HPDE6-E6E7 (cell line): ENCODE data around the gene SSTR3.

Experiments
- DNase-seq: peaks from one replicate; pipeline ENCODE4 v3.0.0; 2011; ENCODE audit warnings: missing footprints; ENCODE audit errors: extremely low spot score

SSTR3 gene

DNA sequence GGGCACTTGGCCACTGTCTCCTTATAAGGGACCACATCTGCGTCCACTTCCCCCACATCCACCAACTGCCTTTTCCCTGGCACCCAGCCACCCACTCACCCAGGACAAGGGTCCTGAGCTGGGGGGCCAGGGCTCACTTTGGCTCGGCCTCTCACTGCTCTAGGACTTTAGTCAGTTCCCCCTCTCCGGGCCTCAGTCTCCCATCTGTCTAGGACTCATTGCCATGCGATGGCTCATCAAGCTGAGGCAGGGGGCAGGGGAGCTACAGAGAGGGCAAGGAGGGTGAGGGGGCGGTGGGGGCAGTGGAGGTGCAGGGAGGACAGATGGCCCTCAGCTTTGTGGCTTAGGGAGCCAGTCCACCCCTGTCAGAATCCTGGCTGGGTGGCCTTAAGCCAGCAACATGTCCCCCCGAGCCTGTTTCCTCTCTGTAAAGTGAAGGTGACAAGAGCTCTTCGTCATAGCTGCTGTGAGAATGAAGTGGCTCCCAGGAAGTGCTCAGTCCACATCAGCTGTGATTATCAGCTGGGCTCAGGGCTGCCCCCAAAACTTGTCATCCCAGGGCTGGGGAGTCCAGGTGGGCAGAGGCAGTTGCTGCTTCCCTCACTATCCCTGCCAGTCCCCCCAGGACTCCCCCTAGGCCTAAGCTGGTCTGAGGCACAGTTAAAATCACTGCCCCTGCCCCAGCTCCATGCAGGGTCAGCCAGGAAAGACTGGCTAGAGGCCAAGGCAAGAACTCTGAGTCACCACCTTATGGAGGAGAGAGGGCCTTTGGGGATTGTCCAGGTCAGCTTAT, 16.9 kb upstream of the SSTR3 start:
- peak; percentile 36 for DNase-seq

DNA sequence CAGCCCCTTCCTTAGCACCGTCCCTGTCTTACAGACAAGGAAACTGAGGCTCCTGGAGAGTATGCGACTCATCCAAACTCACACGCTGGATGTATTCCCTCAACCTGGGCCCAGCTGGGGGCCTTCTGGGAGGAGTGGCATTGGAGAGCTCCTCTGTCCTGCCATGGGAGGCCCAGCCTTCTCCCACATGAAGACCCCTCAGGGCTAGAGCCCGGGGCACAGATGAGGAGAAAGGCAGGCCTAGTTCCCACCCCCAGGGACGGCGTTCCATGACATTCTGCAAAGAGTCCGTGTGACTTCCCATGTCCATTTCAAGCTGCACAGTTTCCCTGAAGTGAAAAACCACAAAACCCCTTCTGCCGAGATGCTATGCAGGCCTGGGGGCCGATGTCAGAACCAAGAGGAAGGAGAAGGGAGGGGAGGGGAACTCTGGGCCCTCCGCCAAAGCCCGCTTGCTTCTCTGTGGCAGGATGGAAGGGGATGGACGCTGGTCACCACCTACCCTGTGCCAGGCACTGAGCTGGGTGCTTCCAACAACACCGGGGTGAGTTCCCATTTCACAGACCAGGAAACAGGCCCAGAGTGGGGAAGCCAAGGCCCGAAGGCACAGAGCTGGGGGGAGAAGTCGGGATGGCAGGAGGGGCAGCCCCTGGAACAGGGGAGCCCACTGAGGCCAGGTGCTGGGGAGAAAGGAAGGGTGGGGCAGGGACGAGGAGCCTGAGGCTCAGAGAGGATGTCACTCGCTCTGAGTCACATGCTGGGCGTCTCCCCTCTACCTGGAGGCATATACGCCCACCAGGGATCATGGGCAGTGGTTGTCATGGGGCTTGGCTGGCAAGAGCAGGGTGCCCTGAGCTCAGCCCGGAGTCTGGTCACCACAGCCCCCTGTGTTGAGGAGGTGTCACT, 16.1 kb upstream of the SSTR3 start:
- no peak for DNase-seq

DNA sequence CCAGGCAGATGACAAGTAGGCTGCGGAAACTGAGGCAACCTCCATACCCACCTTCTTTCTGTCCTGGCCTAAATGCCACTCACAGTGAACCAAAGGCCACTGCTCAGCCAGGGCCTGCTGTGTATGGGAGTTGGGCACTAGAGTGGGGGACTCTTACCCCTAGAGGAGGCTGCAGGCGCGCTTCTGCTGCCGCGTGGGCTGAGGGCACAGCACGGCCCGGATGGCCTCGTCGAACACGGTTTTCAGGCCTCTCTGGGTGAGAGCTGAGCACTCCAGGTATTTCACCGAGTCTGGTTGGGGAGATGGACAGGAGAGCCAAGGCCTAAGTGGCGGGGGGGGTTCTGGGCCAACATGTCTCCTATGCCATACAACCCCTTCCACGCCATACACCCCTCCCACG, 14.2 kb upstream of the SSTR3 start:
- DNase-seq: no peak

DNA sequence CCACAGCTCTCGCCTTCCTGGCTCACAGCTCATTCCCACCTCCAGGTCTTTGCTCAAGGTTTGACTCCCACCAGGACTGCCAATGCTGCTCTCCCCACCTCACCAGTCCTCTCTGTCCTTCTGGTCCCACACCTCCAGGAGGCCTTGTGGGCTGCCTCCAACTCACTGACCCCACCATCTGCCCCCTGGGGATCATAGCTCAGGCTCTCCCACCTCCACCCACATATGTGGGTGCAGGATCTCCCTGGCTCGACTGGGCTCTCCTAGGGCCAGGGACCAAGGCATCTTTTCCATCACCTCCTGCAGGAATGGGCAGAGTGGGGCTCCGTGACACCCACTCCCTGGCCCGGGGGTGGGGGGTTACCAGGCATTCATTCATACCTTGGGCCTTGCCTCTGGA, 13.8 kb upstream of the SSTR3 start:
- no peak for DNase-seq

DNA sequence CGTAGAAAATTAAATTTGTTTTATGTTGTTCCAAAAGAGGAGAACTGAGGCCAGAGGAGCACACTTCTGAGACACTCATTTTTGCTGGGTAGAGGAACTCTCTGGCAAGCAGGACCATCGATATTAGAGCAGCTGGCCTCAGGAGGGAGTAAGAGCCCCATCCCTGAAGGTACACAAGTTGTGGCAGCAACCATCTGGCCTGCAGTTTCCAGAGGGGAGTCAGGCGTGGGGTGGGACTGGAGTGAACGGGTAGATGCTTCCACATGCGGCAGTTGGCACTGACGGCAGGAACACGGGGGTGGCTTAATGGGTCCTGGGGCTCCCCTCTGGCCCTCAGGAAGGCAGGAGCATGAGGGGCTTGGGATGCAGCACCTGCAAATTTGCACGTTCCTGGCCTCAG, 13.2 kb upstream of the SSTR3 start:
- DNase-seq: no peak

DNA sequence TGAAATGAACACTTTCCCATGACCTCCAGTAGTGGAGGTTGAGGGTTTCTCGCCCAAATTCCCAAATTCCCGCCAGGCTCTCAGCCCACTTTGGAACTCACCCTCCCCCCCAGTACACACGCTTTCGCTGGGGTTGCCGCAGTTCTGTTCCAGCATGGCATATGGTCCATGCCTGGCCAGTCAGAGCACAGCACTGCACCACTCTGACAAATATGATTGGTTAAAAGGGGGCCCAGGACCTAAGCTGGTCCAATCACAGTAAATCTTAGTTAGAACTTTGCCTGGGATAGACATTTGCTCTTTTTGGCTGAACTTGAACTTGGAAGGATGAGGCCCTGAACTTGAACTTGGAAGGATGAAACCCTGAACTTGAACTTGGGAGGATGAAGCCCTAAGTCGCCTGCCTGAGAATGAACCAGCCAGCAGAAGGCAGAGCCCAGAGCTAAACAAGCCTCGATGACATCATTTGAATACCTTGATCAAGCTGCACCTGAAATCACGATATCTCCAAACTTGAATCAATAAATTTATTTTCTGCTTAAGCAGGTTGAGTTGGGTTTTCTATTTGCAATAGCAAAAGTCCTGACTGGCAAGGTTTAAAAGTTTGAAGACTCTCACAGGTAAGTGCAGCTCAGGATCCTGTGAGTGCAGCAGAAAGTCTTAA, 12.6 kb upstream of the SSTR3 start:
- no peak for DNase-seq

DNA sequence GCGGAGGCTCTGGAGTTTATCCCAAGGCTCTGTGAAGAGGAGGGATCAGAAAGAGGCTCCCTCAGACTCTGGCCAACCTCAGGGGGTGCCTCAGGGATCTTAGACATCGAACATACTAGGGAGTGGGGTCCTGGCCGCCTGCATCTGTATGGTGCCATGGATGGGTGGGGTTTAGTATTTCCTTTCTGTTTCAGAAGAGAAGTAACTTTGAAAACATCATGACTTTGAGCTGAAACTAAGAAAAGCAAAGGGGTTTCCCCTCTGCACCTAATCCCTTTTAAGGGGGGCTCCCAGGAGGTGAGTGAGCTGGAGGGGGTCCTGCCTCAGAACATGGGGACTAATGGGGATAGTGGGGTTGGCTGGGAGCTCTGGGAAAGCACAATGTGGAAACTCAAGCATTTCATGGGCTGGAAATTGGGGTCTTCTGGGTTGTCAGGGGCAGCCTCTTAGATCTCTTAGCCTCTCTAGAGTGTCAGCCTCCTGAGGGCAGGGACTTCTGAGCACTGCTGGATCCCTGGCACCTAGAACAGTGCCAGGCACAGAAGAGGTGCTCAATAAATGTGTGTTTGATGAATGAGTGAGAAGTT, 11.8 kb upstream of the SSTR3 start:
- no peak for DNase-seq

DNA sequence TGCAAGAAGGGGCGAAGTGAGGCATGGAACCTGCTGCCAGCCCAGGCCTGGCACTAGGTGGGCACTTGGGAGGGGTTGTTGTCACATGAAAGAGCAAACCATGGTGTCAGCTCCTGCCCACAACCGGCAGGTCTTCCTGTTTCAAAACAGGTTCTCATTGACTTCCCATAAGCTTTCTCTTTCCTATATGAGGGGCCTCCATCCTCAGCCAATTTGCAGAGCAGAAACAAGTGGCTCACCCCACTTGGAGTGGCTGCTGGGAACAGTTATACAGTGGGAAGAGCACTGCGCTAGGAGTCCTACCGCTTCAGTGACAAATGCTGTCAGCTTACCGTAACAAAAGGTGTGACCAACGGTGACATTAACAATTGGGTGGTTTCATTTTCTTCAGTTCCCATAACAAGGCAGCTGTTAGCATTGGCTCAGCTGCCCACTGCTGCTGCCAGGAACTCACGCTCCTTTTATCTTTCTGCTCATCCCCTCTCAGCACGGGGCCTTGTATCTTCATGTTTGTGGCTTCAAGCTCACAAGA, 10.2 kb upstream of the SSTR3 start:
- DNase-seq: no peak

DNA sequence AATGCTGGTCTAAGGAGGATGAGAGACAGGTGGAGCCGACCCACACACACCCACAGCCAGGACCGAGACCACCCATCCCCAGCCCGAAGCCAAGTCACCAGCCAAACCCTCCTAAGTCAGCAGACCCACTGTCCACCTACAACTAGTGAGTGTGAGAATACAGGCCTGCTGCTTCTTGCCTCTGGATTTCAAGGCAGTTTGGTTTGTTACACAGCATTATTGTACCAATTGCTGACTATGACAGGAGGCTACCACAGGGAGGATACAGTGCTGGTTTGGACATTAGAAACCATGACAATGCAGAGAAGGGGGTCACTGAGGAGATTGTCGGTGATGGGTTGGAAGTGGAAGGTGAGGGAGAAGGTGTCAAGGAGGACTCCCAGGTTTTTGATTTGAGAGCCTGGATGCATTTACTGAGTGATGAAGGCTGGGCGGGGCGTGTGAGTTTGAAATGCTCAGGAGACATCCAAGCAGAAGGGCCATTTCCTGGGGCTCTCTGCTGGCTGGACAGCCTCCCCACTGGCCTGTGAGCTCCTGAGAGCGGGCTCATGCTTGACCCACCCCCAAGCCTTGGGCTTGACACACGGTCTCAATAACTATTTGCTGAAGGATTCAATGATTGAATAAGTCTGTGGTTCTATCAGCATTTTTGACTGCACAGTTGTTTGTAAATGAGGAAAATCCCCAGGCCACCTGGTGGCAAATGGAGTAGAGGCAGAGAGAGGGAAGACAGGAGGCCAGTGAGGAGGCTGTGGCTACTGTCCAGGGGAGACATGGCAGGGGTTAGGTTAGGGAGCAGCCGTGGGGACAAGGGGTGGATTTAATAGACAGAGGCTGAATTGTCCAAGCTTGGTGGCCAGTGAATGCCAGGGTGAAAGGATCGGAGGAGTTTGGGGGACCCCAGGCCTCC, 9.4 kb upstream of the SSTR3 start:
- no peak for DNase-seq

DNA sequence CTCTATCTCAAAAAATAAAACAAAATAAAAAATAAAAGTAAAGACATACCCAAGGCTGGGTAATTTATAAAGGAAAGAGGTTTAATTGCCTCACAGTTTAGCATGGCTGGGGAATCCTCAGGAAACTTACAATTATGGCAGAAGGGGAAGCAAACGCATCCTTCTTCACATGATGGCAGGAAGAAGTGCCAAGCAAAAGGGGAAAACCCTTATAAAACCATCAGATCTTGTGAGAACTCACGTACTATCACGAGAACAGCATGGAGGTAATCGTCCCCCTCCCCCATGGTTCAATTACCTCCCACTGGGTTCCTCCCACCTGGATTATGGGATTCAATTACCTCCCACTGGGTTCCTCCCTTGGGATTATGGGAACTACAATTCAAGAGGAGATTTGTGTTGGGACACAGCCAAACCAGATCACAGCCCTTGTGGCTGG, 8.3 kb upstream of the SSTR3 start:
- no peak for DNase-seq

DNA sequence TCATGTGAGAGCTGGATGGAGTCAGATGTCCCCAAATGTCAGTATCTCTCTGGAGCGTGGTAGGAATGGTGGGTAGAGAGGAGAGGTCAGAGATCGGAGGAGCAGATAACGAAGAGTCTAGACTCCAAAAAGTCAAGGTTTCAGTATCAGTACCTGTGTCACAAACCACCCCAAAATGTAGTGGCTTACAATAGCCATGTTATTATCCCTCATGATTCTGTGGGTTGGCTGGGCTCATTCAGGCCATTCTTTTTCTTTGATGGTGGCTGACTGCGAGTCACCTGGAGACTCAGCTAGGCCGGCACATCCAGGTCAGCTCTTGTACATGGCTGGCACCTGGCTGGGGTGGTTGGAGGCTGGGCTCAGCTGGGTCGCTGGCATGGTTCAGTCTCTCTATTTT, 7.3 kb upstream of the SSTR3 start:
- DNase-seq: no peak

DNA sequence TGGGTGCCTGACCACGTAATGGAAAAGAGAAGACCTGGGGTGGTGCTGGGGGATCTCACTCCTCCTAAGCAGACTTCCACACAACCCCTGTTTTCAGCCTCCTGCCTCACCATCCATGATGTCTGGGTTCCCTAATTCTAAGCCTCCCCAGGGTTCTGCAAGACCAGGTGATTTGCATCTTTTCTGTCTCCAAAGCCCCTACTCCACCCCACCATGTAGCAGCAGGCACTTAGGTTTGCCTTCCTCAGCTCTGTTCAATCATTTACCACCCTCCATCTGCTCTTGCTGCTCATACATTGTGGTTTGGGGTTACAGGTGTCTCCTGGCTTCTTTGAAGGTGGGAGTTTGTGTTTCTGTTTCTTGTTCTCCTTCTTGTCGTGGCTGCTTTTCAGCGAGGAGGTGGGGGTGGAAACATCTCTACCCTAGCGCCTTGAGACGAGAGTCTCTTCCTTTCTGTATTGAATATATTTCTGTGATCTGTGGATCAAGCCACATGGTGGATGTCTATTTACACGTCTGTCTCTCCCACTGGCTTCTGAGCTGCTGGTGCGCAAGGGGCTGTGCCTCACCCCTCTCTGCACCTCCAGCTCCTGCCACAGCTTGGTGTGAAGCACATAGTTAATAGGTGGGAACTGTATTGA, 6.6 kb upstream of the SSTR3 start:
- DNase-seq: no peak

DNA sequence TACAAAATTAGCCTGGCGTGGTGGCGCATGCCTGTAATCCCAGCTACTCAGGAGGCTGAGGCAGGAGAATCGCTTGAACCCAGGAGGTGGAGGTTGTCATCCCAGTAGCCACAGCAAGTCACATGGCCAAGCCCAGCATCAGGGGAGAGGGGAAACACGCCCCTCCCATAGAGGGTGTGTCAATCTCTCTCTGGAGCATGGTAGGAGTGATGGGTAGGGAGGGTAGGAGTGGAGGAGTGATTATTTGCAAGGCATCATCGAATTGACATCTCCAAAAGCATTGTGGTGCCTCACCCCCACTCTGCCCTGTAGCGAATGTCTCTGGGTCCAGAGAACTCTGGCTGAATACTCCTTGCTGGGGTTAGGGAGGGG, 6.1 kb upstream of the SSTR3 start:
- no peak for DNase-seq

DNA sequence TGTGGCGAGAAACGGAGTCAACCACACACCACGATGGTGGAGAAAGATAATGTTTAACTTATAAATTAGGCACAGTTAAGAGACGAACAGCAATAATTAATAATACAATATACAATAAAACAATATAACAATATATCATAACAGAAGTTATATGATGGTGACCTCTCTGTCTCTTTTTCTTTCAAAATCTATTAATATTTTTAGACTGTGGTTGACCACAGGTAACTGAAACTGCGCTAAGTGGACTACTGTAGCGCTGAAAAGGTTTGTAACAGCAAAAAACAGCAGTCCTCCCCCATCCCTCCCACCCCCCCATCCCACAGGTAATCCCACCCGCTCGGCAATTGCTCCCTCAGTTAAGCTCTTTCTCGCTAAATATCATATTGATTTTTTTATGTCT, 3.6 kb upstream of the SSTR3 start:
- DNase-seq: no peak

DNA sequence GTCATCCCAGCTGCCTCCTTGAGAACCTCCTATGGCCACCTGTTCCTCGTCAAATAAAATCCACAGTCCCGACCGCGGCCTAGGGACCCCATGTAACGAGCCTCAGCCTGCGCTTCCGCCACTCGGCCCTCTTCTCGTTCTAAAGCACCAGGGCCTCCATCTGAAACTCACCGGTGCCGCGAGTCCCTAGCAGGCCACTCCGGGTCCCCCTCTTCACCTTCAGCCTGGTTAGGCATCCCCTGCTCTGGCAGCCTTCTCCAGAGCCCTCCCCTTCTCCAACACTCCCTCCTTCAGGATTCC, 2.4 kb upstream of the SSTR3 start:
- no peak for DNase-seq

DNA sequence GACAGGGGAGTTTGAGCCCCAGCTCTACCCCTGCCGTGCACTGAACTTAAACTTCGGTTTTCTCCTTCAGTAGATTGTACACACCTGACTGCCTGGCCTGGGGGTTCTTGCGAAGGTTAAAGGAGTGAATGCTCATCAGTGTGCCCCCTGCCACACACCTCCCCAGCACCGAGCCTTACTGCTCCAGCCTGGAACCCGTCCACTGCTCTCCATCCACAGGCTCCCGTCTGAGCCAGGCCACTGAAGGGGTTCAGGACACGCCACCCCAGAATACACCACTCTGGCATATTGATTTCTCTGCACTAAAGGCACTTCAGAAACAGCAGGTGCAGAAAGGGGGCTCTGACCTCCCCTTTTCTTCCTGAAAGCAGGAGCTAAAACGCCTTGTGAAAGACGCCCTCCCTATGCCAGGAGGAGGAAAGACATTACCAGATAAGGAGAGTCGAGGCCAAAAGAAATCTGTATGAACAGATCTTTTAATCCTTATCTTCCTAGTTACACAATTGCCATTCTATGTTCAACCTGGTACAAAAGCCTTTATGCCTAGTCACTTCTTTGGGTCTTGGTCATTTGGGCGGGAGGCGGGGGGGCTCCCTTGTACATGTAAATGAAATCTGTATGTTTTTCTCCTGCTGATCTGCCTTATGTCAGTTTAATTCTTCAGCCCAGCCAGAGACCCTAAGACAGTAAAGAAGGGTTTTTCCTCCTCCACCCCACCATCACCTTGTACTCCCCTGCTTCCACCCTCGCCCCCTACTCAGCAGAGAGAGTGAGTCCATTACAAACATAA, 1.9 kb upstream of the SSTR3 start:
- DNase-seq: no peak

DNA sequence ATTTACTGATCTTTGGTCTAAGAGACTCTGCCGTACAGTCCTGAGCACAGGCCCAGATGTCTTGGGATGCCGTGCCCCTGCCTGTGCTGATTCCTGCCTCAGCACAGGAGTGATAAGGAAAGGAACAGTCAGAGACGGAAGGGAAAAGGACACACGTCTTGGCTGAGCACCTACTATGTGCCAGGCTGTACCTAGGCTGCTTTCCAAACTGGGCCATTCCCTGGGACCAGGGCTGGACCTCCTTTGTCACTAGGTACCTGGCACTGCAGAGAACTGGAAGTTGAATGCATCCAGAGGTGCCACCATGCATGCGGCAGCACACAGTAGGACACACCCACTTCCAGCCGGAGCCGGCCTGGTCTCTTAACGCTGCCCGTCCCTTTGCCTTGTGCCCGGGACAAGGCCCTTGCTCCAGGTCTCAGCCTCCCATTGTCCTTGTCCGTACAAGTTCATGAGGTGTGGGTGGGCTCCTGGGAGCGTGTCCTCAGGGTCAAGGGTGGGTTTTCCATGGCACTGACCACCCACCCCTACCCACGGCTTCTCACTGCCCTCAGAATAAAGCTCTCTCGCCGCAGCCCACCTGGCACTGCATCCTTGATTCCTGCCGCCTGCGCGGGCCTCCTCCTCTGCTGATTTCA, 1.1 kb upstream of the SSTR3 start:
- no peak for DNase-seq

DNA sequence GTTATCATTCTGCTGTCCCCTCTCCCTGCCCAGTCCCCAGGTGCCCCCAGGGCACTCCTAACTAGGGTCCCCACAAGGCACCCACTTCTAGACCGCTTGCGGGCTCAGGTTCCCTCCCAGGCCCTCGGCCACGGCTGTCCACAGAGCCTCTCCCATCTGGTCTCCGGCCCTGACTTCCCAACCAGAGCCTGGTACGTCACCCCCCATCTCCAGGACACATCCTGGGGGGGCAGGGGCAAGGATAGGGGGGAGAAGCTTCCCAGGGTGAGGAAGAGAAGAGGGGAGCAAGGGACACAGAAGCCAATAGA, 457 bp downstream of the SSTR3 start:
- no peak for DNase-seq

DNA sequence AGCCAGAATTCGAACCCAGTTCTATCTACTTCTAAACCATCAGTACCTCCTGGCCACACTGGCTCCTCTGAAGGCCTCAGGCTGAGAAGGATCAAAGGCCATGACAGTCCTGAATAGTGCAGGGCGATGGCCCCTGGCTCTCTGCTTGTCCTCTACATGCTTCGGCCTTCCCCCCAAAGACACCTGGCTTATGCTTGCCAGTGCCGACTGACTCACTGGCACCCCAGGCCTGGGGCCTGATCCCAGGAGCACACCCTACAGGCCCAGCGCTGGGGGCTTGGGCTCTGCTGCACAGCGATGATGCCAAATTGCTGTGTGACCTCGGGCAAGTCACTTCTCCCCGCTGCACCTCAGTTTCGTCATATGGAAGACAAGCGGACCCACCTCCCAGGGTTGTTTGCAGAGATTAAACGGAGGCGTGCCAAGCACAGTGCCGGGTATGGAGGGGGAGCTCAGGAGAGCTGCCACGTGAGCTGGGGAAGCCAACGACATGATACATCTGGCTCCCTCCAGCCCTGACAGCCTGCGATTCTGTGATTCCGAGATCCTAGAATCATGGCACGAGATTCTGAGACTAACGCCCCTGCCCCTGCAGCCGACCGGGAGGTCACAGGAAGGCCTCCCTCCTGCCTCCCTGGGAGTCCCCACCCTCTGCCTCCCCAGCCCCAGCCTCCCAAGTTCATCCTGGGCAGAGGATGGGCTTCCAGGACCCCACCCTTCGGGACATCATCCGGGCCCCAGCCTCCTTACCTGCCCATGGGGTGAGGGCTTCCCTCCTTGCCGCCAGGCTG, 1.0 kb downstream of the SSTR3 start:
- DNase-seq: no peak
